ENCODE results near the gene OR8B3. TPM values are rescaled to one million over a fixed set of nuclear protein-coding genes. Genes with fewer than 3 reads are reported as not detected.

Gene OR8B3
- total and polyA plus RNA-seq, 4 donors = not detected

GRCh38 chr11:124441519-124441918 lies 42.7 kb upstream of the OR8B3 start:
- Histone ChIP-seq H3K36me3 (ENCODE audit: control insufficient read depth in 4 of 4, insufficient read depth in 3 of 4, low read depth in 1 of 4, low read length in 3 of 4) (no peaks in the 10 kb centered on the region), H3K9me3 (ENCODE audit: control insufficient read depth in 4 of 4, low read length in 3 of 4) (peaks cover 0 to 2% (median 0%) of the 10 kb centered on the region in 4 donors), H3K4me1 (ENCODE audit: control insufficient read depth in 4 of 4, insufficient read depth in 4 of 4, low read length in 3 of 4) (no peaks in the 10 kb centered on the region), H3K27ac (ENCODE audit: low read depth in 1 of 2, low read length in 2 of 2) (no peak overlapping the region), H3K9ac (ENCODE audit: low read depth in 1 of 2, low read length in 2 of 2) (no peak overlapping the region), H3K27me3 (ENCODE audit: control insufficient read depth in 4 of 4, insufficient read depth in 4 of 4, low read length in 3 of 4) (no peaks in the 10 kb centered on the region), H3K4me3 (ENCODE audit: low read depth in 1 of 3, low read length in 3 of 3) (no peak overlapping the region)
- WGBS = 68% methylated on average over 7 of the region's 7 CpGs
- DNase-seq (ENCODE audit: low spot score) = no peak
- TF ChIP-seq JUND (IDR thresholded peaks at IDR 0.05) (no peak), ATF3 (IDR thresholded peaks at IDR 0.05) (no peak), CTCF (IDR thresholded peaks at IDR 0.05; ENCODE audit: low read depth, low read length, missing input control) (no peak), SP1 (IDR thresholded peaks at IDR 0.05) (no peak), NR2F2 (IDR thresholded peaks at IDR 0.05) (no peak), EGR1 (IDR thresholded peaks at IDR 0.05; ENCODE audit: low read depth in 2 of 2) (no peak), REST (IDR thresholded peaks at IDR 0.05) (no peak), GABPA (IDR thresholded peaks at IDR 0.05 in 1 of 2, conservative IDR thresholded peaks at IDR 0.05 in 1 of 2) (no peak), HNF4G (IDR thresholded peaks at IDR 0.05) (no peak), ZBTB33 (IDR thresholded peaks at IDR 0.05) (no peak), YY1 (IDR thresholded peaks at IDR 0.05) (no peak), FOXA1 (IDR thresholded peaks at IDR 0.05) (no peak), RAD21 (IDR thresholded peaks at IDR 0.05) (no peak), MAX (IDR thresholded peaks at IDR 0.05) (no peak), HNF4A (conservative IDR thresholded peaks at IDR 0.05) (no peak), TAF1 (conservative IDR thresholded peaks at IDR 0.05) (no peak)

GRCh38 chr11:124441081-124441480 lies 42.3 kb upstream of the OR8B3 start:
- no peak for DNase-seq (ENCODE audit: low spot score)
- Histone ChIP-seq H3K27ac (ENCODE audit: low read depth in 1 of 2, low read length in 2 of 2) (no peak overlapping the region), H3K4me1 (ENCODE audit: control insufficient read depth in 4 of 4, insufficient read depth in 4 of 4, low read length in 3 of 4) (no peaks in the 10 kb centered on the region), H3K36me3 (ENCODE audit: control insufficient read depth in 4 of 4, insufficient read depth in 3 of 4, low read depth in 1 of 4, low read length in 3 of 4) (no peaks in the 10 kb centered on the region), H3K9ac (ENCODE audit: low read depth in 1 of 2, low read length in 2 of 2) (no peak overlapping the region), H3K9me3 (ENCODE audit: control insufficient read depth in 4 of 4, low read length in 3 of 4) (peaks cover 0 to 2% (median 0%) of the 10 kb centered on the region in 4 donors), H3K27me3 (ENCODE audit: control insufficient read depth in 4 of 4, insufficient read depth in 4 of 4, low read length in 3 of 4) (peaks cover 0 to 2% (median 0%) of the 10 kb centered on the region in 4 donors), H3K4me3 (ENCODE audit: low read depth in 1 of 3, low read length in 3 of 3) (no peak overlapping the region)
- no peak for TF ChIP-seq NR2F2 (IDR thresholded peaks at IDR 0.05)
- TF ChIP-seq FOXA2 (IDR thresholded peaks at IDR 0.05) = no peak
- no peak for TF ChIP-seq EGR1 (IDR thresholded peaks at IDR 0.05; ENCODE audit: low read depth in 2 of 2)
- TF ChIP-seq ZBTB33 (IDR thresholded peaks at IDR 0.05) = no peak
- no peak for TF ChIP-seq HNF4A (conservative IDR thresholded peaks at IDR 0.05)
- TF ChIP-seq ATF3 (IDR thresholded peaks at IDR 0.05) = no peak
- TF ChIP-seq RAD21 (IDR thresholded peaks at IDR 0.05) = no peak
- 70% methylated on average over 5 of the region's 5 CpGs for WGBS

All from liver (tissue), 9 donors.